Neuronal stem cell (in vitro differentiated cells): Measurements from ENCODE around the gene PGGHG.

Source experiments
- DNase-seq: peaks from one replicate; pipeline ENCODE4 v3.0.0-alpha.2; 2013; ENCODE audit warnings: low spot score
- H2AFZ ChIP-seq: one replicate; pipeline ENCODE4 v1.6.1; 2013; ENCODE audit warnings: mild to moderate bottlenecking, low read length, inconsistent platforms
- H2AK5ac ChIP-seq: 2 replicates; pipeline ENCODE4 v1.6.1; 2013; ENCODE audit warnings: low read depth, mild to moderate bottlenecking, inconsistent platforms, low read length, moderate library complexity, mixed read lengths
- H2BK120ac ChIP-seq: 2 replicates; pipeline ENCODE4 v1.6.1; 2013; ENCODE audit warnings: low read depth, mild to moderate bottlenecking, inconsistent platforms, low read length, moderate library complexity, mixed read lengths
- H2BK12ac ChIP-seq: one replicate; pipeline ENCODE4 v1.6.1; 2013; ENCODE audit warnings: low read length, inconsistent platforms
- H2BK15ac ChIP-seq: 2 replicates; pipeline ENCODE4 v1.6.1; 2013; ENCODE audit warnings: mild to moderate bottlenecking, low read length, inconsistent platforms, mixed read lengths
- H2BK5ac ChIP-seq: one replicate; pipeline ENCODE4 v1.6.1; 2013; ENCODE audit warnings: inconsistent platforms, mild to moderate bottlenecking, low read length, moderate library complexity
- H3K14ac ChIP-seq: one replicate; pipeline ENCODE4 v1.6.1; 2013; ENCODE audit warnings: low read length, inconsistent platforms
- H3K18ac ChIP-seq: 2 replicates; pipeline ENCODE4 v1.6.1; 2013; ENCODE audit warnings: low read length, inconsistent platforms
- H3K23ac ChIP-seq: 2 replicates; pipeline ENCODE4 v1.6.1; 2013; ENCODE audit warnings: low read depth, mild to moderate bottlenecking, mixed read lengths, low read length, inconsistent platforms; ENCODE audit not compliant: poor library complexity
- H3K27ac ChIP-seq: replicated peaks from 3 replicates; pipeline ENCODE4 v1.5.1; 2013; ENCODE audit warnings: low read length, inconsistent platforms
- H3K27me3 ChIP-seq, 3 experiments: 2 replicates each; pipeline ENCODE4 v1.6.1; 2013; ENCODE audit warnings: low read length in 3 of 3, mild to moderate bottlenecking in 2 of 3, inconsistent platforms in 1 of 3, low read depth in 1 of 3, mixed read lengths in 1 of 3, moderate library complexity in 1 of 3; ENCODE audit not compliant: control insufficient read depth in 3 of 3, insufficient read depth in 3 of 3
- H3K36me3 ChIP-seq, 2 donors: replicated peaks in 1 of 2; 2 replicates each; pipeline ENCODE4 v1.6.1; 2013; ENCODE audit warnings: low read length in 2 of 2; ENCODE audit not compliant: control insufficient read depth in 2 of 2, insufficient read depth in 2 of 2
- H3K4ac ChIP-seq: 2 replicates; pipeline ENCODE4 v1.6.1; 2013; ENCODE audit warnings: inconsistent platforms, mild to moderate bottlenecking, low read length, moderate library complexity
- H3K4me1 ChIP-seq, 2 donors: 1 replicate in 1 of 2; 2 replicates in 1 of 2; pipeline ENCODE4 v1.6.1; 2013; ENCODE audit warnings: low read length in 2 of 2, low read depth in 1 of 2; ENCODE audit not compliant: control insufficient read depth in 2 of 2, insufficient read depth in 1 of 2
- H3K4me2 ChIP-seq: one replicate; pipeline ENCODE4 v1.6.1; 2013; ENCODE audit warnings: mild to moderate bottlenecking, low read length, inconsistent platforms; ENCODE audit not compliant: insufficient read depth, poor library complexity, severe bottlenecking
- H3K4me3 ChIP-seq, 2 donors: 2 replicates each; pipeline ENCODE4 v1.5.1; 2013; ENCODE audit warnings: low read length in 2 of 2, mild to moderate bottlenecking in 2 of 2, inconsistent platforms in 1 of 2, moderate library complexity in 1 of 2
- H3K79me1 ChIP-seq: one replicate; pipeline ENCODE4 v1.6.1; 2013; ENCODE audit warnings: low read depth, mild to moderate bottlenecking, inconsistent platforms, low read length, moderate library complexity
- H3K9ac ChIP-seq: one replicate; pipeline ENCODE4 v1.6.1; 2013; ENCODE audit warnings: mild to moderate bottlenecking, low read depth, low read length, inconsistent platforms; ENCODE audit not compliant: poor library complexity
- H3K9me3 ChIP-seq, 2 donors: replicated peaks in 1 of 2; 2 replicates each; pipeline versions ENCODE3 to v1.6.1; 2013; ENCODE audit warnings: low read length in 2 of 2, mild to moderate bottlenecking in 2 of 2, inconsistent platforms in 1 of 2, low read depth in 1 of 2, mixed read lengths in 1 of 2, moderate library complexity in 1 of 2; ENCODE audit not compliant: control insufficient read depth in 2 of 2, insufficient read depth in 1 of 2
- H4K8ac ChIP-seq: one replicate; pipeline ENCODE4 v1.6.1; 2013; ENCODE audit warnings: low read depth, mild to moderate bottlenecking, inconsistent platforms, low read length, moderate library complexity
- H4K91ac ChIP-seq: one replicate; pipeline ENCODE4 v1.6.1; 2013; ENCODE audit warnings: low read length, low read depth, mild to moderate bottlenecking, inconsistent platforms; ENCODE audit not compliant: poor library complexity
- whole genome bisulfite sequencing, 2 donors: extraction: QIAGEN DNeasy Blood & Tissue Kit; methylation state at CpG; one replicate each; pipeline ENCODE4 v1.1.7; 2013; ENCODE audit warnings: missing lambda C conversion rate in 2 of 2, mixed read lengths in 1 of 2; ENCODE audit not compliant: insufficient read length in 2 of 2, insufficient replicate concordance in 1 of 2; ENCODE audit errors: extremely low coverage in 2 of 2; 5-methylcytosine and 5-hydroxymethylcytosine counted together

Gene PGGHG

DNA sequence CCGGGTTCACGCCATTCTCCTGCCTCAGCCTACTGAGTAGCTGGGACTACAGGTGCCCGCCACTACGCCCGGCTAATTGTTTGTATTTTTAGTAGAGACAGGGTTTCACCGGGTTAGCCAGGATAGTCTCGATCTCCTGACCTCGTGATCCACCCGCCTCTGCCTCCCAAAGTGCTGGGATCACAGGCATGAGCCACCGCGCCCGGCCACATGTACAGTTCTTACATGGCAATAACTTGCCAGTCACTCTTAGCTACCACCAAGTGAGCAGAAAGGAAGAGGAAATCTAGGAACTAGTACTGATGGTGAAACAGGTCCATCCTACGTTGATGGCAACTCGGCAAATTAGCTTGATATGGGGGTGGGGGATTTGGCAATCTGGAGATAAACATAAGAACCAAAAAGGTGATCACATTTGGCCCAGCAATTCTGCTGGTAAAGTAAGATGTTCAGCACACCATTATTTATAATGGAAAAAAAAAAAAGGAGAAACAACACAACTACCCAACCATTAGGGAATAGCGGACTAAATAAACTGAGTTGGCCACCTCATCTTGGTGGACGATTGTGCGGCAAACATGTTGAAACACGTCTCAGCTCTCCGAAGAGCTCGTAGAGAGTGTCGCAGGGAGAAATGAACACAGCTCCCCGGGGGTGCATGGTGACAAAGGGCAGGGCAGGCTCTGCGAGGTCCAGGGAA is 5.4 kb upstream of the PGGHG start:
- Histone ChIP-seq H3K4ac (no peak overlapping the region), H3K9ac (no peak overlapping the region), H2BK120ac (no peak overlapping the region), H2AK5ac (peak overlapping the region; percentile 88), H4K91ac (no peak overlapping the region), H2BK12ac (peak overlapping the region; percentile 18), H3K4me1 (peaks cover 14 to 21% of the 10 kb centered on the region in 2 donors), H3K4me3 (no peak overlapping the region), H3K27me3 (peaks cover 0 to 14% (median 0%) of the 10 kb centered on the region in 3 experiments), H3K27ac (no peak overlapping the region), H3K4me2 (no peak overlapping the region), H3K9me3 (peaks cover 0 to 3% of the 10 kb centered on the region in 2 donors), H2BK15ac (no peak overlapping the region), H3K18ac (peak overlapping the region; percentile 86), H2AFZ (peak overlapping the region; percentile 15), H3K14ac (no peak overlapping the region), H4K8ac (no peak overlapping the region), H3K36me3 (no peaks in the 10 kb centered on the region), H3K79me1 (peaks cover 2% of the 10 kb centered on the region), H3K23ac (no peak overlapping the region), H2BK5ac (peak overlapping the region; percentile 43)
- no peak for DNase-seq
- WGBS, 2 donors, result no CpG with 5 or more reads among the region's 23 CpGs

DNA sequence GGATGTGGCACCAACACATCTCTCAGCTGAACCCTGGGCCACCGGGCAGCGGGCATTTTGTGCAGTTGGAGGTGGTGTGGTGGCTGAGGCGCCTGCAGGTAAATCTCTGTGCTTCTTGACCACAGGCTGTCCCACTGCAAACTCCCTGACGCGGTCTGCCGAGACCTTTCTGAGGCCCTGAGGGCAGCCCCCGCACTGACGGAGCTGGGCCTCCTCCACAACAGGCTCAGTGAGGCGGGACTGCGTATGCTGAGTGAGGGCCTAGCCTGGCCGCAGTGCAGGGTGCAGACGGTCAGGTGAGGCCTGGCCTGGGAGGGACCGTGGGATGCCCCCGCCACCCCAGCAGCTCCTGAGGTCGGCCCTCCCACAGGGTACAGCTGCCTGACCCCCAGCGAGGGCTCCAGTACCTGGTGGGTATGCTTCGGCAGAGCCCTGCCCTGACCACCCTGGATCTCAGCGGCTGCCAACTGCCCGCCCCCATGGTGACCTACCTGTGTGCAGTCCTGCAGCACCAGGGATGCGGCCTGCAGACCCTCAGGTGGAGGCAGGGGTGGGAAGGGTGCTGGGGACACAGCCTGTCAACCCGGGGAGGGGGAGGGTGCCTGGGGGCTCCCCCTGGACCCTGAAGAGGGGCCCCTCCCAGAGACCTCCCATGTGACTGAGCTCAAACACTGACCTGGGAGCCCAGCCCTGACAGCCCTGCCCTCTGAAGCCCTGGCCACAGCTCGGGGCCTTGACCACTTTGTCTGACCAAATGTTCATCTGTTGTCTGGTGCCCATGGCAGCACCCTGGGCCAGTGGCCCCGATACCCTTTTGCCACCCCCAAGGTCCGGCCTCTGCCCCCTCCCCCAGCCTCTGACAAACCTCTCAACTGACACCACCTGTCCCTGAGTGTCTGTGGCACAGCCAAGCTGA is 4.6 kb upstream of the PGGHG start:
- peaks cover 14 to 23% of the 10 kb centered on the region in 2 donors for H3K4me1 ChIP-seq
- H3K4ac ChIP-seq, result no peak overlapping the region
- peak overlapping the region; percentile 88 for H2AK5ac ChIP-seq
- H3K4me3 ChIP-seq, result no peak overlapping the region
- H4K8ac ChIP-seq, result no peak overlapping the region
- no peak overlapping the region for H3K27ac ChIP-seq
- H2BK15ac ChIP-seq, result peak overlapping the region; percentile 99
- no CpG with 5 or more reads among the region's 24 CpGs for WGBS, 2 donors
- no peak overlapping the region for H3K4me2 ChIP-seq
- no peak overlapping the region for H3K14ac ChIP-seq
- no peaks in the 10 kb centered on the region for H3K36me3 ChIP-seq
- no peak overlapping the region for H3K23ac ChIP-seq
- H2BK5ac ChIP-seq, result peak overlapping the region; percentile 43
- peaks cover 0 to 3% of the 10 kb centered on the region in 2 donors for H3K9me3 ChIP-seq
- H2BK120ac ChIP-seq, result peak overlapping the region; percentile 17
- peaks cover 0 to 14% (median 0%) of the 10 kb centered on the region in 3 experiments for H3K27me3 ChIP-seq
- no peak overlapping the region for H4K91ac ChIP-seq
- H3K9ac ChIP-seq, result peak overlapping the region; percentile 39
- peak overlapping the region; percentile 84 for H2BK12ac ChIP-seq
- peak overlapping the region; percentile 15 for H2AFZ ChIP-seq
- DNase-seq, result no peak
- peaks cover 2% of the 10 kb centered on the region for H3K79me1 ChIP-seq
- H3K18ac ChIP-seq, result peak overlapping the region; percentile 86

DNA sequence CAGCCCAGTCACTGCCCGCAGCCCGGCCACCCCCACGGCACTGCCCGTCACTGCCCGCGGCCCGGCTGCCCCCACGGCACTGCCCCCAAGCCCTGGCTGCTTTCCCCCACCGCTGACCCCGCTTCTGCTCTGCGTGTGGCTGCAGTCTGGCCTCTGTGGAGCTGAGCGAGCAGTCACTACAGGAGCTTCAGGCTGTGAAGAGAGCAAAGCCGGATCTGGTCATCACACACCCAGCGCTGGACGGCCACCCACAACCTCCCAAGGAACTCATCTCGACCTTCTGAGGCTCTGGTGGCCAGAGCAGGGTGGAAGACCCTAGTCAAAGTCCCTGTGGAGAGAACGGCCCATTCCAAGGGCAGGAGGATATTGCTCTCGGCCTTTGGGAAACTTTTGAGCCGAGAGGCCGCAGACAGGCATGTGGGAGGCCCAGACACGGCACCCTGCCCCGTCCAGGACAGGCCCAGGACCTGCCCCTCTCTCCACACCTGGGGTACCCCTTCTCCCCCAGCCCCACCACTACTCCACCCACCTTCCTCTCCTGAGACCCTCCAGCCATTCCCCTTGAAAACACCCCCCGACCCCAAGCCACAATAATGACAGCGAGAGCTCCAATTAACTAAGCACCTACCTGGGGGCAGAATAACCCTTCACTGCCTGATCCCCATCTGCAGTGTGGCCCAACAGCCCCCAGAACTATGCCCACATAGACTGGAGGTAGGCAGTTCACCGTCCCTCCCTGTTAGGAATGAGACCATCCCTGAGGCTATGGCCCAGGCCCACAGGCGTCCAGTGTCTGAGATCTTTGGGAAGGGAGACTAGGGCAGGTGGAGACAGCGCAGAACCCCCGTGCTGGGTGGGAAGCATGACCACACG is 3.7 kb upstream of the PGGHG start:
- H3K27me3 ChIP-seq, result peaks cover 0 to 14% (median 0%) of the 10 kb centered on the region in 3 experiments
- no CpG with 5 or more reads among the region's 29 CpGs for WGBS, 2 donors

More for the DNA sequence above, 3.7 kb upstream of the PGGHG start:
- no peak for DNase-seq
- Histone ChIP-seq H3K79me1 (peaks cover 7% of the 10 kb centered on the region), H3K4ac (peak overlapping the region; percentile 84), H3K23ac (peak overlapping the region; percentile 29), H3K4me1 (peaks cover 20 to 29% of the 10 kb centered on the region in 2 donors), H2AFZ (no peak overlapping the region), H4K91ac (no peak overlapping the region), H3K14ac (no peak overlapping the region), H2BK15ac (peak overlapping the region; percentile 99), H3K9me3 (peaks cover 0 to 3% of the 10 kb centered on the region in 2 donors), H2BK120ac (no peak overlapping the region), H2BK5ac (peak overlapping the region; percentile 43), H3K4me3 (no peak overlapping the region), H4K8ac (no peak overlapping the region), H2AK5ac (peak overlapping the region; percentile 88), H3K18ac (peak overlapping the region; percentile 35), H2BK12ac (peak overlapping the region; percentile 84), H3K36me3 (no peaks in the 10 kb centered on the region), H3K27ac (no peak overlapping the region), H3K4me2 (no peak overlapping the region), H3K9ac (no peak overlapping the region)
